Activated CD4-positive, alpha-beta T cell treated with anti-CD3 and anti-CD28 coated beads for 24 hours (primary cell): ENCODE measurements around the gene SLC7A4.
"Not testable (repeated sequence)": the region's sequence is repeated elsewhere in the genome, so short reads cannot be mapped to it uniquely, and the experiment has no call there.

Experiments
- DNase-seq, 2 donors: peaks; one replicate each; pipeline ENCODE4 v3.0.0-alpha.2; 2020; ENCODE audit warnings: low read depth in 2 of 2

Gene SLC7A4

GRCh38 chr22:21016644-21017420 is 15.5 kb downstream of the SLC7A4 start:
- DNase-seq, result no peak

- DNase-seq, result no peak
Observed at GRCh38 chr22:21015466-21016006, 16.8 kb downstream of the SLC7A4 start.

- DNase-seq, result no peak
Observed at GRCh38 chr22:21014726-21015465, 17.5 kb downstream of the SLC7A4 start, which contains the start of gene P2RX6. Gene P2RX6, plus strand, starts transcription at chr22:21015165. Its CDS starts 10 bp downstream, at chr22:21015175.

- DNase-seq, result peak; percentile 70 to 86
Observed at GRCh38 chr22:21014202-21014725, 18.1 kb downstream of the SLC7A4 start.

- no peak for DNase-seq
Observed at GRCh38 chr22:21013657-21014201, 18.6 kb downstream of the SLC7A4 start.

- no peak for DNase-seq
Observed at GRCh38 chr22:21012446-21013407, 19.6 kb downstream of the SLC7A4 start.

GRCh38 chr22:21010426-21011113 is 21.8 kb downstream of the SLC7A4 start:
- no peak for DNase-seq

GRCh38 chr22:21009638-21010425 is 22.5 kb downstream of the SLC7A4 start:
- no peak for DNase-seq

GRCh38 chr22:21009208-21009607 is 23.2 kb downstream of the SLC7A4 start:
- DNase-seq, result not testable (repeated sequence)

- DNase-seq, result no peak
Observed at GRCh38 chr22:21003782-21004181, 28.6 kb downstream of the SLC7A4 start.

GRCh38 chr22:21001601-21002325 is 30.6 kb downstream of the SLC7A4 start, which contains the start of gene THAP7:
Gene THAP7, minus strand, starts transcription at chr22:21002118. Its CDS starts 207 bp downstream, at chr22:21001911.
- DNase-seq, result peak; percentile 90 to 97

GRCh38 chr22:21000987-21001600 is 31.3 kb downstream of the SLC7A4 start:
- no peak for DNase-seq

- no peak for DNase-seq
Observed at GRCh38 chr22:21000207-21000986, 32.0 kb downstream of the SLC7A4 start.

GRCh38 chr22:20999350-21000206 is 32.8 kb downstream of the SLC7A4 start:
- no peak for DNase-seq

- DNase-seq, result no peak
Observed at GRCh38 chr22:20998411-20999336, 33.7 kb downstream of the SLC7A4 start.
